ENCODE measurements around the gene CDC20. TPM values are rescaled to one million over a fixed set of nuclear protein-coding genes. Genes with fewer than 3 reads are reported as not detected.

Gene CDC20
- total and polyA plus RNA-seq, 4 donors = 3.6 to 6.1 (median 5.2) TPM

- ATAC-seq (ENCODE audit: insufficient read depth, low FRiP score) = no peak
- Histone ChIP-seq H3K36me3 (ENCODE audit: control insufficient read depth in 4 of 4, insufficient read depth in 4 of 4, low read length in 4 of 4) (peaks cover 0 to 5% (median under 1%) of the 10 kb centered on the region in 4 donors), H3K27me3 (ENCODE audit: control insufficient read depth in 3 of 3, insufficient read depth in 3 of 3, low read length in 2 of 3) (no peaks in the 10 kb centered on the region), H3K9me3 (ENCODE audit: control insufficient read depth in 4 of 4, insufficient read depth in 3 of 4, low read length in 3 of 4) (no peaks in the 10 kb centered on the region), H3K4me3 (no peak overlapping the region), H3K4me1 (ENCODE audit: control insufficient read depth in 5 of 5, insufficient read depth in 5 of 5, low read length in 5 of 5) (peaks cover 2 to 16% (median 5%) of the 10 kb centered on the region in 5 donors), H3K9ac (ENCODE audit: insufficient read depth in 1 of 2, low read length in 2 of 2) (no peak overlapping the region), H3K27ac (ENCODE audit: low read depth in 1 of 2, low read length in 1 of 2) (no peak overlapping the region)
- no peak for DNase-seq
- WGBS, 2 donors = 74% methylated on average over 7 of the region's 7 CpGs
- no peak for TF ChIP-seq CTCF (IDR thresholded peaks at IDR 0.05; ENCODE audit: control extremely low read depth, extremely low read depth)
These were observed 18.0 kb downstream of the CDC20 start for GRCh38 chr1:43376723-43377235.

- 94 to 95% methylated on average over 1 of the region's 1 CpG for WGBS, 2 donors
- TF ChIP-seq CTCF (IDR thresholded peaks at IDR 0.05; ENCODE audit: control extremely low read depth, extremely low read depth) = no peak
- no peak overlapping the region for H3K9ac ChIP-seq (ENCODE audit: insufficient read depth in 1 of 2, low read length in 2 of 2)
- H3K4me1 ChIP-seq (ENCODE audit: control insufficient read depth in 5 of 5, insufficient read depth in 5 of 5, low read length in 5 of 5) = peaks cover 8 to 23% (median 15%) of the 10 kb centered on the region in 5 donors
- no peak for ATAC-seq (ENCODE audit: insufficient read depth, low FRiP score)
- no peak overlapping the region for H3K27ac ChIP-seq (ENCODE audit: low read depth in 1 of 2, low read length in 1 of 2)
- H3K36me3 ChIP-seq (ENCODE audit: control insufficient read depth in 4 of 4, insufficient read depth in 4 of 4, low read length in 4 of 4) = peaks cover 0 to 9% (median 3%) of the 10 kb centered on the region in 4 donors
- H3K27me3 ChIP-seq (ENCODE audit: control insufficient read depth in 3 of 3, insufficient read depth in 3 of 3, low read length in 2 of 3) = no peaks in the 10 kb centered on the region
- no peaks in the 10 kb centered on the region for H3K9me3 ChIP-seq (ENCODE audit: control insufficient read depth in 4 of 4, insufficient read depth in 3 of 4, low read length in 3 of 4)
- no peak for DNase-seq
- no peak overlapping the region for H3K4me3 ChIP-seq
These were observed 19.1 kb downstream of the CDC20 start for GRCh38 chr1:43377831-43378230.

GRCh38 chr1:43379476-43379875 is 20.7 kb downstream of the CDC20 start:
- H3K27me3 ChIP-seq (ENCODE audit: control insufficient read depth in 3 of 3, insufficient read depth in 3 of 3, low read length in 2 of 3) = no peaks in the 10 kb centered on the region
- ATAC-seq (ENCODE audit: insufficient read depth, low FRiP score) = no peak
- H3K27ac ChIP-seq (ENCODE audit: low read depth in 1 of 2, low read length in 1 of 2) = no peak overlapping the region
- no peaks in the 10 kb centered on the region for H3K9me3 ChIP-seq (ENCODE audit: control insufficient read depth in 4 of 4, insufficient read depth in 3 of 4, low read length in 3 of 4)
- no peak for TF ChIP-seq CTCF (IDR thresholded peaks at IDR 0.05; ENCODE audit: control extremely low read depth, extremely low read depth)
- 94 to 100% methylated on average over 1 of the region's 1 CpG for WGBS, 2 donors
- H3K4me1 ChIP-seq (ENCODE audit: control insufficient read depth in 5 of 5, insufficient read depth in 5 of 5, low read length in 5 of 5) = peaks cover 3 to 18% (median 15%) of the 10 kb centered on the region in 5 donors
- no peak overlapping the region for H3K9ac ChIP-seq (ENCODE audit: insufficient read depth in 1 of 2, low read length in 2 of 2)
- H3K36me3 ChIP-seq (ENCODE audit: control insufficient read depth in 4 of 4, insufficient read depth in 4 of 4, low read length in 4 of 4) = peaks cover 11 to 24% (median 13%) of the 10 kb centered on the region in 4 donors
- no peak for DNase-seq
- no peak overlapping the region for H3K4me3 ChIP-seq

GRCh38 chr1:43381612-43382011 is 22.8 kb downstream of the CDC20 start:
- TF ChIP-seq CTCF (IDR thresholded peaks at IDR 0.05; ENCODE audit: control extremely low read depth, extremely low read depth) = no peak
- Histone ChIP-seq H3K4me1 (ENCODE audit: control insufficient read depth in 5 of 5, insufficient read depth in 5 of 5, low read length in 5 of 5) (peaks cover 3 to 18% (median 15%) of the 10 kb centered on the region in 5 donors), H3K4me3 (no peak overlapping the region), H3K9ac (ENCODE audit: insufficient read depth in 1 of 2, low read length in 2 of 2) (no peak overlapping the region), H3K9me3 (ENCODE audit: control insufficient read depth in 4 of 4, insufficient read depth in 3 of 4, low read length in 3 of 4) (no peaks in the 10 kb centered on the region), H3K27me3 (ENCODE audit: control insufficient read depth in 3 of 3, insufficient read depth in 3 of 3, low read length in 2 of 3) (no peaks in the 10 kb centered on the region), H3K36me3 (ENCODE audit: control insufficient read depth in 4 of 4, insufficient read depth in 4 of 4, low read length in 4 of 4) (peaks cover 30 to 44% (median 34%) of the 10 kb centered on the region in 4 donors), H3K27ac (ENCODE audit: low read depth in 1 of 2, low read length in 1 of 2) (peak overlapping the region in 1 of 2 donors; percentile 26)
- 47 to 64% methylated on average over 3 of the region's 3 CpGs for WGBS, 2 donors
- no peak for DNase-seq
- no peak for ATAC-seq (ENCODE audit: insufficient read depth, low FRiP score)
